ENCODE measurements around the gene ECHS1. TPM values are rescaled to one million over a fixed set of nuclear protein-coding genes. Genes with fewer than 3 reads are reported as not detected.

The ECHS1 gene
- total RNA-seq, 1 experiment from 2014 or later, result 58.0 TPM

GRCh38 chr10:133312769-133313145 lies 60.4 kb downstream of the ECHS1 start (continued):
- TF ChIP-seq, protein P1, sequence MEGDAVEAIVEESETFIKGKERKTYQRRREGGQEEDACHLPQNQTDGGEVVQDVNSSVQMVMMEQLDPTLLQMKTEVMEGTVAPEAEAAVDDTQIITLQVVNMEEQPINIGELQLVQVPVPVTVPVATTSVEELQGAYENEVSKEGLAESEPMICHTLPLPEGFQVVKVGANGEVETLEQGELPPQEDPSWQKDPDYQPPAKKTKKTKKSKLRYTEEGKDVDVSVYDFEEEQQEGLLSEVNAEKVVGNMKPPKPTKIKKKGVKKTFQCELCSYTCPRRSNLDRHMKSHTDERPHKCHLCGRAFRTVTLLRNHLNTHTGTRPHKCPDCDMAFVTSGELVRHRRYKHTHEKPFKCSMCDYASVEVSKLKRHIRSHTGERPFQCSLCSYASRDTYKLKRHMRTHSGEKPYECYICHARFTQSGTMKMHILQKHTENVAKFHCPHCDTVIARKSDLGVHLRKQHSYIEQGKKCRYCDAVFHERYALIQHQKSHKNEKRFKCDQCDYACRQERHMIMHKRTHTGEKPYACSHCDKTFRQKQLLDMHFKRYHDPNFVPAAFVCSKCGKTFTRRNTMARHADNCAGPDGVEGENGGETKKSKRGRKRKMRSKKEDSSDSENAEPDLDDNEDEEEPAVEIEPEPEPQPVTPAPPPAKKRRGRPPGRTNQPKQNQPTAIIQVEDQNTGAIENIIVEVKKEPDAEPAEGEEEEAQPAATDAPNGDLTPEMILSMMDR (IDR thresholded peaks at IDR 0.05 in 2 of 3, conservative IDR thresholded peaks at IDR 0.05 in 1 of 3; ENCODE audit: borderline replicate concordance in 1 of 3, insufficient read depth in 1 of 3, low read depth in 2 of 3, low read length in 2 of 3), result no peak
- TF ChIP-seq CEBPB (IDR thresholded peaks at IDR 0.05; ENCODE audit: low read depth) (no peak), EZH2phosphoT487 (IDR thresholded peaks at IDR 0.05; ENCODE audit: borderline replicate concordance) (no peak), EGR1 (IDR thresholded peaks at IDR 0.05; ENCODE audit: low read depth) (no peak)

Small RNA genes within 50 kb of the gene (microRNA-seq; reads per million reads assigned to microRNA genes)
- 2.8 reads per million for gene MIR3944 (ENCODE audit: borderline number of aligned reads)

Other genes starting within 250 kb of the ECHS1 start
- gene KNDC1, start 213.1 kb downstream of the ECHS1 start, total RNA-seq (2021; ENCODE audit: unreplicated experiment), result 3.6 TPM
- not detected for gene UTF1, start 143.1 kb downstream of the ECHS1 start, total RNA-seq (2021; ENCODE audit: unreplicated experiment)
- gene VENTX, start 135.5 kb downstream of the ECHS1 start, total RNA-seq (2021; ENCODE audit: unreplicated experiment), result not detected
- 4.1 TPM for gene ADAM8, start 96.5 kb downstream of the ECHS1 start, total RNA-seq (2021; ENCODE audit: unreplicated experiment)
- 35.4 TPM for gene TUBGCP2, start 64.5 kb downstream of the ECHS1 start, total RNA-seq (2021; ENCODE audit: unreplicated experiment)
- gene ZNF511, start 64.4 kb downstream of the ECHS1 start, total RNA-seq (2021; ENCODE audit: unreplicated experiment), result 49.0 TPM
- 0.47 TPM for gene CALY, start 36.5 kb downstream of the ECHS1 start, total RNA-seq (2021; ENCODE audit: unreplicated experiment)
- not detected for gene PRAP1, start 26.0 kb downstream of the ECHS1 start, total RNA-seq (2021; ENCODE audit: unreplicated experiment)
- 21.5 TPM for gene FUOM, start 15.3 kb downstream of the ECHS1 start, total RNA-seq (2021; ENCODE audit: unreplicated experiment)
- gene PAOX, start 5.9 kb upstream of the ECHS1 start, total RNA-seq (2021; ENCODE audit: unreplicated experiment), result 3.5 TPM
- 23.1 TPM for gene MTG1, start 20.8 kb upstream of the ECHS1 start, total RNA-seq (2021; ENCODE audit: unreplicated experiment)
- not detected for gene SPRN, start 51.3 kb upstream of the ECHS1 start, total RNA-seq (2021; ENCODE audit: unreplicated experiment)
- gene SCART1, start 80.6 kb upstream of the ECHS1 start, total RNA-seq (2021; ENCODE audit: unreplicated experiment), result 3.7 TPM
- 1.5 TPM for gene CYP2E1, start 154.0 kb upstream of the ECHS1 start, total RNA-seq (2021; ENCODE audit: unreplicated experiment)
- not detected for gene SYCE1, start 192.2 kb upstream of the ECHS1 start, total RNA-seq (2021; ENCODE audit: unreplicated experiment)